Type B pancreatic cell (in vitro differentiated cells): ENCODE results near the gene SLC35A4. TPM values are rescaled to one million over a fixed set of nuclear protein-coding genes. Genes with fewer than 3 reads are reported as not detected.

ENCODE experiments used
- DNase-seq: peaks from one replicate; pipeline ENCODE4 v3.0.0; 2021; ENCODE audit warnings: mixed read lengths; ENCODE audit not compliant: unreplicated experiment; ENCODE audit errors: extremely low spot score
- H3K27ac Mint-ChIP-seq: 2 replicates; pipeline ENCODE4 v1.8.0; 2021; ENCODE audit warnings: mild to moderate bottlenecking, mixed read lengths
- H3K27me3 Mint-ChIP-seq: 2 replicates; pipeline ENCODE4 v1.8.0; 2021; ENCODE audit warnings: mixed read lengths
- H3K36me3 Mint-ChIP-seq: 2 replicates; pipeline ENCODE4 v1.8.0; 2021; ENCODE audit warnings: mixed read lengths
- H3K4me1 Mint-ChIP-seq: one replicate; pipeline ENCODE4 v1.8.0; 2021; ENCODE audit warnings: mixed read lengths; ENCODE audit not compliant: unreplicated experiment
- H3K4me3 Mint-ChIP-seq: 2 replicates; pipeline ENCODE4 v1.8.0; 2021; ENCODE audit warnings: mild to moderate bottlenecking, mixed read lengths
- H3K9me3 Mint-ChIP-seq: 2 replicates; pipeline ENCODE4 v1.8.0; 2021; ENCODE audit warnings: mixed read lengths
- CTCF ChIP-seq: fragments of 200-600 bp; sonication (generic); conservative IDR thresholded peaks from 2 replicates; pipeline ENCODE4 v1.5.0; 2021; ENCODE audit warnings: antibody characterized with exemption, mild to moderate bottlenecking
- total RNA-seq: library from RNA; stranded (reverse); gene quantifications from 2 replicates; pipeline ENCODE4 v1.2.1, GENCODE V29; 2021; ENCODE audit warnings: low replicate concordance

Gene SLC35A4
- total RNA-seq, 1 donor from 2014 or later = 85.8 TPM

DNA sequence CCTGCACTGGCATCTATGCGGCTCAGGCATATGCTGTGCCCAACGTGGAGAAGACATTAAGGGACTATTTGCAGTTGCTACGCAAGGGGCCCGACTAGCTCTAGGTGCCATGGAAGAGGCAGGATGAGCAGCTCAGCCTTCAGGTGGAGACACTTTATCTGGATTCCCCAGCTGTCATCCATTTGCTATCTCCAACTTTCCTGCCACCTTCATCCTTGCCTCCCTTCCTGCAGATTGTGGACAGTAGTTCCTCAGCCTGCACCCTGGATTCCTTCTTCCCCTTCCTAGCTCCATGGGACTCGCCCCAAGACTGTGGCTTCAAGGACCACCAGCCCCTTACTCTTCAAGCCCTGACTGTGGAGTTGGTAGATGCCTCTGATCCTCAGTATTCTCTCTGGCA, 2.0 kb downstream of the SLC35A4 start:
- H3K27ac Mint-ChIP-seq = peak overlapping the region; percentile 43
- peaks cover 4% of the 10 kb centered on the region for H3K36me3 Mint-ChIP-seq
- no peak for TF ChIP-seq CTCF
- no peak for DNase-seq
- H3K4me1 Mint-ChIP-seq = peaks cover 9% of the 10 kb centered on the region
- peak overlapping the region; percentile 51 for H3K4me3 Mint-ChIP-seq
- H3K27me3 Mint-ChIP-seq = no peaks in the 10 kb centered on the region
- no peaks in the 10 kb centered on the region for H3K9me3 Mint-ChIP-seq

DNA sequence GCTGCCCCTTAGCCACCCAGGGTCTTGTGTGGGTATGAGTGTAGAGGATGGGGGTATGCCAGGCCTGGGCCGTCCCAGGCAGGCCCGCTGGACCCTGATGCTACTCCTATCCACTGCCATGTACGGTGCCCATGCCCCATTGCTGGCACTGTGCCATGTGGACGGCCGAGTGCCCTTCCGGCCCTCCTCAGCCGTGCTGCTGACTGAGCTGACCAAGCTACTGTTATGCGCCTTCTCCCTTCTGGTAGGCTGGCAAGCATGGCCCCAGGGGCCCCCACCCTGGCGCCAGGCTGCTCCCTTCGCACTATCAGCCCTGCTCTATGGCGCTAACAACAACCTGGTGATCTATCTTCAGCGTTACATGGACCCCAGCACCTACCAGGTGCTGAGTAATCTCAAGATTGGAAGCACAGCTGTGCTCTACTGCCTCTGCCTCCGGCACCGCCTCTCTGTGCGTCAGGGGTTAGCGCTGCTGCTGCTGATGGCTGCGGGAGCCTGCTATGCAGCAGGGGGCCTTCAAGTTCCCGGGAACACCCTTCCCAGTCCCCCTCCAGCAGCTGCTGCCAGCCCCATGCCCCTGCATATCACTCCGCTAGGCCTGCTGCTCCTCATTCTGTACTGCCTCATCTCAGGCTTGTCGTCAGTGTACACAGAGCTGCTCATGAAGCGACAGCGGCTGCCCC, 2.6 kb downstream of the SLC35A4 start:
- H3K36me3 Mint-ChIP-seq = peaks cover 4% of the 10 kb centered on the region
- no peak for TF ChIP-seq CTCF
- peak overlapping the region; percentile 43 for H3K27ac Mint-ChIP-seq
- H3K27me3 Mint-ChIP-seq = no peaks in the 10 kb centered on the region
- peak overlapping the region; percentile 51 for H3K4me3 Mint-ChIP-seq
- DNase-seq = peak; percentile 47
- no peaks in the 10 kb centered on the region for H3K9me3 Mint-ChIP-seq
- H3K4me1 Mint-ChIP-seq = peaks cover 9% of the 10 kb centered on the region

GRCh38 chr5:140567871-140568270, 3.2 kb downstream of the SLC35A4 start:
- DNase-seq = no peak
- Mint-ChIP-seq H3K4me3 (peak overlapping the region; percentile 44), H3K9me3 (no peaks in the 10 kb centered on the region), H3K27ac (no peak overlapping the region), H3K36me3 (peaks cover 4% of the 10 kb centered on the region), H3K27me3 (no peaks in the 10 kb centered on the region), H3K4me1 (peaks cover 9% of the 10 kb centered on the region)
- TF ChIP-seq CTCF = no peak

DNA sequence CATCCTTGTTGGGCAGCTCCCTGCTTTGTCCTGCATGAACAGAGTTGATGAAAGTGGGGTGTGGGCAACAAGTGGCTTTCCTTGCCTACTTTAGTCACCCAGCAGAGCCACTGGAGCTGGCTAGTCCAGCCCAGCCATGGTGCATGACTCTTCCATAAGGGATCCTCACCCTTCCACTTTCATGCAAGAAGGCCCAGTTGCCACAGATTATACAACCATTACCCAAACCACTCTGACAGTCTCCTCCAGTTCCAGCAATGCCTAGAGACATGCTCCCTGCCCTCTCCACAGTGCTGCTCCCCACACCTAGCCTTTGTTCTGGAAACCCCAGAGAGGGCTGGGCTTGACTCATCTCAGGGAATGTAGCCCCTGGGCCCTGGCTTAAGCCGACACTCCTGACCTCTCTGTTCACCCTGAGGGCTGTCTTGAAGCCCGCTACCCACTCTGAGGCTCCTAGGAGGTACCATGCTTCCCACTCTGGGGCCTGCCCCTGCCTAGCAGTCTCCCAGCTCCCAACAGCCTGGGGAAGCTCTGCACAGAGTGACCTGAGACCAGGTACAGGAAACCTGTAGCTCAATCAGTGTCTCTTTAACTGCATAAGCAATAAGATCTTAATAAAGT, 3.9 kb downstream of the SLC35A4 start:
- no peak overlapping the region for H3K27ac Mint-ChIP-seq
- H3K4me3 Mint-ChIP-seq = no peak overlapping the region
- peak; percentile 58 for DNase-seq
- H3K9me3 Mint-ChIP-seq = no peaks in the 10 kb centered on the region
- no peak for TF ChIP-seq CTCF
- no peaks in the 10 kb centered on the region for H3K27me3 Mint-ChIP-seq
- peaks cover 9% of the 10 kb centered on the region for H3K4me1 Mint-ChIP-seq
- H3K36me3 Mint-ChIP-seq = peaks cover 4% of the 10 kb centered on the region

DNA sequence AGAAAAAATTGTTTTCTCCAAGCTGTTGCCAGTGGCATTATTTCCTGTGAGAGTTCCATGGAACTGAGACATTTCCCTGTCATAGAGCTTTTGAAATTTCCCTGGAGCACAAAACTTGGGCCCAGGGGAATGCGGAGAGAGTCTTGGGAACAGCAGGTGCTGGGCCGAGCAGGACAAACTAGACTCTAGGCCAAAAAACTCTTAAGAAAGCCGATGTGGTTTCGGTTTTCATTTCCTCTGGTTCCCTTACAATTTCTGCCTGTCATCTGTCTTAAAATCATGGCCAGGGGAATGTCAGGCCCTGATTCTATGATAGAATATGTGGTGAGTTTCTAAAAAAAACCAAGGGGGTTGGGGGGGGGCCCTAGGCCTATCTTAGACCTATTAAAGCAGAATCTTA, 4.6 kb downstream of the SLC35A4 start:
- DNase-seq = no peak
- Mint-ChIP-seq H3K27ac (no peak overlapping the region), H3K36me3 (peaks cover 4% of the 10 kb centered on the region)

More for the DNA sequence above, 4.6 kb downstream of the SLC35A4 start:
- Mint-ChIP-seq H3K4me1 (peaks cover 12% of the 10 kb centered on the region), H3K9me3 (no peaks in the 10 kb centered on the region), H3K4me3 (no peak overlapping the region), H3K27me3 (no peaks in the 10 kb centered on the region)
- TF ChIP-seq CTCF = no peak
